SK-N-MC (cell line): ENCODE results near the gene CHAT.

Experiments
- EZH2 ChIP-seq: fragments of 200-600 bp; sonication (generic); IDR thresholded peaks from one replicate; pipeline ENCODE4 v1.6.1; 2017; ENCODE audit warnings: antibody characterized with exemption
- FOXP2 ChIP-seq: optimal IDR thresholded peaks from 2 replicates; pipeline ENCODE3; 2011; ENCODE audit warnings: mild to moderate bottlenecking, moderate library complexity; ENCODE audit not compliant: insufficient read depth; ENCODE audit errors: extremely low read length, control extremely low read depth
- POLR2AphosphoS5 ChIP-seq: IDR thresholded peaks from 2 replicates; pipeline ENCODE4 v1.6.1; 2012; ENCODE audit warnings: mild to moderate bottlenecking, low read depth, low read length, borderline replicate concordance

DNA sequence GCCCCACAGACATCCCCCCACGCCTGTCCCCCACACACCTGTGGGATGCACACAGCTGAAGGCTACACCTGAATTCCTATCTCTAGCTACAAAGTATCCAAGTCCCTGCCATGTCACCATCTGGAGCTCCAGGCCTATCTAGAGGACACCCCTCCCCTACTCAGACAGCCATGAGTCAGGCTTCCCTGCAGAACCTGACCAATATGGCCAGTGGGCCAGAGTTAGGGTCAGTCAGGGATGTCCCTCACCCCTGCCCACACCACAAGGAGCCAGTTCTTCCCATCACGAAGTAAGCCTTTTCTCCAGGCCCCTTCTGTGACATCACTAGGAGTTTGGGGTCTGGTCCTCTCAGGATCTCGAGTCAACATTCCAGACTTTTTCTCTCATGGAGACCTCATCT is 14.3 kb upstream of the CHAT start:
- TF ChIP-seq EZH2, result no peak
- no peak for TF ChIP-seq POLR2AphosphoS5
- TF ChIP-seq FOXP2, result no peak
